Activated CD4-positive, alpha-beta T cell treated with anti-CD3 and anti-CD28 coated beads for 4 hours (primary cell): ENCODE measurements around the gene FSTL4.

Experiments used
- DNase-seq, 2 donors: peaks; one replicate each; pipeline ENCODE4 v3.0.0-alpha.2; 2020

FSTL4 gene

DNA sequence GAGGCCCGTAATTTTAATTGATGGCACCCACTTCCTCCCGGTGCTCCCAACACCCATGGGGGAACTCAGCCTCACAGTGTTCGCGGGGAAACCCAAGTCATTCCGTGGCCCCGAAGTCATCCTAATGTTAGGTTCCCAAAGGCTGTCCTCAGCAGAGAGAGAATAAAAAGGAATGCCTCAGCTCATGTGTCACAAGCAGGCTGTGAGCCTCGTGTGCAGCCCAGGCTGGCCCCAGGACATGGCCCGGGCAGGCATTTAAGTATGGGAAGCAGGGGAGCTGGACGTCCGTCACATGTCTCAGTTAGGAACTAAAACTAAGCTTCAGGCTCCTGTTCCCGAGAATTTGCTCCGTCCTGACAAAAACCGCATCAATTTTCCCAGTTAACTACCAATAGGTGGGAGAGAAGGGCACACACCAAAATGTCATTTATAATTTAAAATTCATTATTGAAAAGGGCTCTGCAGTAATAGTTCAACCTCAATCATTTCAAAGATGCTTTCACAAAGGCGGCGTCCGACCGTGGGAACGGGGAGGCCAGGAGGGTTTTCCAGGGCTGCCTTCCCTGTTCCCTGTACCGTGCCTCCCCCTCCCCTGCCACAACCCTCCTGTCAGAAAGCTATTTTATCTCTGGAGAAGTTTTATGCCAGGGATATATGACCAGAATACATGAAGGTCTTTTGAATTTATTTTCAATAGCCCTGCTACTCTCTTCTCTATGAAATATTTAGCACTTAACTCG is 137.3 kb downstream of the FSTL4 start:
- DNase-seq, result no peak

DNA sequence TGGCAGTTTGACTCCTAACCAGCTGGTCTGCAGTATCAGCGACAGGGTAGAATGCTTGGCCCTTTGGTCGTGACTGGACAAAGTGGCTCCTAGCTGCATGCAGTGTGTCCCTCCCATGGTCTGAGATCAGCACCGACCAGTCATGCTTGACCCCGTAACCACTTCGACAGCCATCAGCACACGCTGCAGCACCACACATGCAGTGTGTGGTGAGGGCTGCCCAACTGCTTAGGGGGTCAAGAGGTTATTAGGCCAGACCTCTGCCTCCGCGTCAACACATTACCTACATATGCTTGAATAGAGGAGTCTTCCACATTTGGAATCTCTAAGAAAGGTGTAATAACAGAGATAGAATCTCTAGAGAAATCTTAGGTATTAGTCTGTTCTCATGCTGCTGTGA is 139.1 kb downstream of the FSTL4 start:
- no peak for DNase-seq

DNA sequence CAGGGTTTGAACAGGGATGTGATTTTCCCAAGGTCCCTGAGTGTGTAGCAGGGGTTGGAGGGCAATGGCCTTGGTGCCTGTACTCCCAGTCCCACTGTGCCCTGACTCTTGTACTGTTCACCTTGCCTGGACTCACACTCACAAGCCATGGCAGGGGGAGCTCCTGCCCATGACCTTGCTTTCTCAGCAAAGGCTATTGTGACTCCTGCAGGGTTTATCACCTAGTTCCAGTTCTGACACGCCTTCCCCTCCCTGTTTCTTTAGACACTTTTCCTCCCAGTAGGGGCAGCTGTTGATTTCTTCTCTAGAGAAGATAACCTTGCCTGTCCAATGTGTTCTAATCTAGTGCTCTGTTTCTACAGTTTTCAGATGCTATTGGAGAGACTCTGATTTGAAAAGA is 139.5 kb downstream of the FSTL4 start:
- DNase-seq, result no peak

DNA sequence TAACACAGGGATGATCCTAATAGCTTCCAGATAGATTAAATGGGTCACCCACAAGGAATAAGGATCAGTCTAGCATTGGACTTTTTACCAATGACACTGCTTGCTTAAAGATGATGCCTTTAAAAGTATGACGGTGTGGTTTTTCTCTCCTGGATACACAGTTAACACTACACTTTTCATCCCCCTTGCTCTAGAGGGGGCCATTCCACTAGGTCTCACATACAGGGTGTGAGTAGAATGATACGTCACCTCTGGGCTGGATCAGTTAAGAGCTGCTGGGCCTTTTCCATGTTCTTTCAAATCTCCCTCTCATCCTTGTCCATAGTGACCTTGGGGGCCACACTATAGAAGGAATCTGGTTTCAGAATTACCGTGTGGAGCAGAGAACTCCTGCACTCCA is 140.6 kb downstream of the FSTL4 start:
- no peak for DNase-seq

DNA sequence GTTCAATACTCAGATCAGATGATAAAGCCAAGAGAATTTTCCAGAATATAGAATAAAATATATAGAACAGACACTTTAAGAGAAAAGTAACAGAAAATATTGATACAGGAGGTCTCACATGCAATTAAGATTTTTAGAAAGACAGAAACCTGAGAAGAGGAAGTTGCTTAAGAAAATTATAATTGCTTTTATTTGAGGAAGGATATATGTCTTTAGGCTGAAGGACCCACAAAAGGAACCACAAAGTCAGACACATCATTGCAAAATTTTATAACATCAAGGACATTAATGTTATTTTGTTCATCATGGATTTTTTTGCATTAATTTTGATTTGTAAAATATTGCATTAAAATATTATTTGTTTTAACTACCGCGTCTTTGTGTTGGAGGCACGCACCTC is 141.5 kb downstream of the FSTL4 start:
- no peak for DNase-seq

DNA sequence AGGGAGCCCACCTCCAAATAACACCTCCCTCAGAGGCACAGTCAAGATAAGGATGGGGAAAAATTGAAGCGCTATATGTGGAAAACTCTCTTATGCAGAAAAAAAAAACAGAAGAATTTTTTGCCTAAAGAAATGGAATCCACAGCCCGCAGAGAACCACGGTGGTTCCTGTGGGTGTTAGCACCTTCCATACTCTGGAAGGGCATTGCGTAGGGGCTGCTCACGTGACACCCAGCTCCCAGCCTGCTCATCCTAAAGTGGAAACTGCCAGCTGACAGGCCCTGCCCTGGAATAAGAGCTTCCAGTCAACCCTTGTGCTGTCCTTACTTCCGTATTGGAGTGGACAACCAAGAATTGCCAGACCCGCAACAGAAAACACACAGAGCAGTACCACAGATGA is 142.5 kb downstream of the FSTL4 start:
- no peak for DNase-seq

DNA sequence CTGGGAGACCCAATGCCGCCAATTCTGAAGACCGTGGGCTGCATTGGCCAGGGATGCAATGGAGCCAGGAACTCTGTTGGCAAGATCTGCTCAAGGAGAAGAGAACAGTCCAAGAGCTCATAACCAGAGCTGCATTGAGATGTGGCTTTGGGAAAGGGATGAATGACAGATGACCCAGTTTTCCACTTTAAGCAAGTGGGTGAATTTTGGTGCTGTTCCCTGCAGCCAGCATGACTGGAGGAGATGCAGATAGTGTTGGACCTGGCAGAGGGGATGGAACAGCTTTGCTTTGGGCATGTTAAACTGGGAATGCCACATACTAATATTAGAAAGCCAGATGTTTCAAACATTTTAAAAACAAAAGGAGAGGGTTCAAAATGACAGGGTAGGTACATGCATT is 143.1 kb downstream of the FSTL4 start:
- no peak for DNase-seq

DNA sequence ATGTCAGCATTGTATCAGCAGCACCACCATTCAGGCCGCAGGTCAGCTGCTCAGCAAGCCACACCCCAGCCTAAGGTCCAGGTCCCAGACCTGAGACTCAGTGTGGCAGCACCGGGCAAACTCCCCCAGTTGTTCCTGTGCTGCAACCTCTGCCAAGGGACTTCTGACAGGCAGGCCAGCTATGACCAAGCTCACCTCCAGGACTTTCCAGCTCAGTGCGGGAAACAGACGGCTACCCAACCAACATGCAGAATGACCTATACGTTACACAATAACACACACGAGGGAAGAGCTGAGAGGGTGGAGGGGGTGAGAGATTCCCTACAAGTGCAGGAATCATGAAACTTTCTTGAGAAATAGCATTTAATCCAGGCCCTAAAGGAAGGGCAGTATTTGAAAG is 143.7 kb downstream of the FSTL4 start:
- DNase-seq, result no peak

DNA sequence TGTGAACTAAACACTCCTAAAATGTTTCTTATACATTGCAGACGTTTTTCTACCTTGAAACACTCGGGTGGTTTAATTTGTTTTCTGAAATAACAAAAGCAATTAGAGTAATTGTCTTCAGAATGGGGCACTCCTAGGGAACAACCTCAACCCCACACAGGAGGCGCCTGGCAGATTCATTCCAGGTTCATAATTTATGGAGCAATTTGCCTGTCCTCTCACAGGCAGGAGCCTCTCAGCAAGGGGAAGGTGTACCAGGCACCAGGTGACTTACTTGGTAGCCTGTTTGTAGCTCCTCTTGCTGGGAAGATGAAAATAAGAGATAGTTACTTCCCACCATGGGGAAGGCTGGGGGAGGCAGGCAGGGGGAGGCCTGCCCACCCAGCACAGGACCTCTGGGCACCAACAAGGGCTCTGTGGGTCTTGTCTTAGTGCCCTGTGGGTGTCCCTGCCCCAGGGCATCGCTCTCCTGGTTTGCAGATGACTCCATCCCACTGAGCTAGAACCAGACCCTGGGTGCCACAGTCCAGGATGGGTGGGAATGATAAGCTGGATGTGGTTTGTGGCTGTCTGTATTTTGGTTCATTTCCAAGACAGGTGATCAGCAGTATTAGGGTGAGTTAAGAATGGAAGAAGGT is 144.4 kb downstream of the FSTL4 start:
- DNase-seq, result no peak

DNA sequence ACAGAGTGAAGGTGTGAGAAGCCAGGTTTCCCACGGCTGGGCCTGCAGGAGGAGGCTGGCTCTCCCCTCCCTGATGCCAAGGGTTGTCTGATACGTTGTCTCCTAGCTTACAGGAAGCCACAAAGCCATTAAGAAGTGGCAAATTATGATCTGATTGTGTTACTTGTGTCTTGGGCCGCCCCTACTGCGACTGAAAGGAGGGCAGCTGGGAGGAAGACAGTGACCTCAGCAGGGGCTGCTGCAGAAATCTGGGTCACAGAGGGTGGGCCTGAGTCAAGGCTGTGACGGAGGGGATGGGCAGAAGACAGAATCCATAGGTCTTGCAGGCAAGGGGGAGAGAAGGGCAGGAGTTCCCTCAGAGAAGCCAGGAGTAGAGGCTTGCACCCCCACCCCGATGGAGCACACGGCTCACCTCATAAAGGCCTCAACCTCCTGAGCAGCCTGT is 145.0 kb downstream of the FSTL4 start:
- no peak for DNase-seq

DNA sequence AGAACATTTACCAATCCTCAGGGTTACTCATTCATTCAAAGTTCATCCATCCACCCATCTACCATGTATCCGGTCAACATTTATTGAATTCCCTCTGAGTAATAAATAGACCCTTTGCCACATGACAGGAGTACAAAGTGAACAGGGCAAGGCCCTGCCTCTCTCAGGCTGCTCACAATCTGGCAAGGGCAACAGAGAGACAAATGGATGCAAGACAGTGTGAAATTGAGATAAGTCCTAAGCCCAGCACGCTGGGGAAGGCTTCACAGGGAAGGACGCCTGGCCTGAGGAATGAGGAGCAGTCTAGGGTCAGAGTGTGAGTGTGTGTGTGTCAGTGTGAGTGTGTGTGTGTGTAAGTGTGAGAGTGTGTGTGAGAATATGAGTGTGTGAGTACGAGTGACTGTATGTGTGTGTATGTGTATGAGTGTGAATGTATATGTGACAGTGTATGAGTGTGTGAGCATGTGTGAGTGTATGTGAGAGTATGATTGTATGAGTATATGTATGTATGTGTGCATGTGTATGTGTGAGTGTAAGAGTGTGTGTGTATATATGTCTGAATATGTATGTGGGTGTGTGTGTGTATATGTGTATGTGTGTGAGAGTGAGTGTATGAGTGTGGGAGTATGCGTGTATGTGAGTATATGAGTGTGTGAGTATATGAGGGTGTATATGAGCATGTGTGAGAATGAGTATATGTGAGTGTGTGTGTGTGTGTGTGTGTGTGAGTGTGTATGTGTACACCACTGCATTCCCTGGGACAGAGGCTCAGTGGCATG is 145.6 kb downstream of the FSTL4 start:
- no peak for DNase-seq

DNA sequence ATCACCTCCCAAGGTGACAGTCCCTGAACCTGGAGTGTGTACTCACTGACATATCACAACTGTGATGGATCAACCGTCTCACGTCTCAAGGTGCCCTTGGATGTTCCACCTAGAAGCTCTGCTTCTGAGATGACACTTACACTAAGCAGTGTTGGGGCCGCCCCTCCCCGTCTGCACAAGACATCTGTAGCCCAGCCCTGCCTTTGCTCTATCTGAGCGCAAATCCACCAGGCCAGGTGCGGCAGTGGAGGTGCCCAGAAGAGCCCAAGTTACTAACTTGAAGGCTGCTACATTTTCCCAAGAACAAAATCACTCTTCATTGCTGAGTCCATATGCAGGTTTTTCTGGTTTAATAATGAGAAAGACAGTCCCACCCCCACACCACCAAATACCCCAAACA is 148.3 kb downstream of the FSTL4 start:
- no peak for DNase-seq

DNA sequence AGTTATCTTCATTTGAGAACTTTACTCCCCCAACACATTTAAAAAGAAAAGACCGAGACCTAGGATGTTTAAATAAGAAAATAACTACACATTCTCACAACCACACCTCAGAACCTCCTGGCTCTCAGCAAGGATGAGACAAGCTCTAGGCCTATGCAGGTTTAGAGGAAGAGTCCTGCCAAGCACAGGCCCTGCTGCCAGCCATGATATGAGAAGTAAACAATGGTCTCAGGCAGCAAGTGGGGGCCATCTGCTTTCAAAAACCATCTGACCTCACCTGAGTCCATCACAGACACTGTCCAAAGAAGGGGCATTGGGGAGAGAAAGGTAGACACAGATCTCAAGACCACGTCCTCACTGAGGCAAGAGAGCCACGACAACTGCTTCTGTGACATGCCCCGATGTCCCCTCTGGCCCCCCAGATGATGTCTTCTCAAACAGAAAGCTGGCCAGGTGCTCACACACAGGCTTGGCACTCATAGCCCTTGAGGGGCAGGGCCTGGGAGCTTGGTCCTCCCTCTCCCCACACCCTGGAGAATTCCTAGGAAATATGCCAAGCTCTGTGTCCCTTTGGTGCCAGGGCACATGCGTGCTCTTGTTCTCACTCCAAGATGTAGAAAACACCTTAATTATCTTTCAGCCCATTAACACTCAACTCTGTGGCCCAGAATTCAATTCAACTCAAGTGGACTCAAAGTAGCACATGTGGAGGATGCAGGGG is 150.4 kb downstream of the FSTL4 start:
- no peak for DNase-seq

DNA sequence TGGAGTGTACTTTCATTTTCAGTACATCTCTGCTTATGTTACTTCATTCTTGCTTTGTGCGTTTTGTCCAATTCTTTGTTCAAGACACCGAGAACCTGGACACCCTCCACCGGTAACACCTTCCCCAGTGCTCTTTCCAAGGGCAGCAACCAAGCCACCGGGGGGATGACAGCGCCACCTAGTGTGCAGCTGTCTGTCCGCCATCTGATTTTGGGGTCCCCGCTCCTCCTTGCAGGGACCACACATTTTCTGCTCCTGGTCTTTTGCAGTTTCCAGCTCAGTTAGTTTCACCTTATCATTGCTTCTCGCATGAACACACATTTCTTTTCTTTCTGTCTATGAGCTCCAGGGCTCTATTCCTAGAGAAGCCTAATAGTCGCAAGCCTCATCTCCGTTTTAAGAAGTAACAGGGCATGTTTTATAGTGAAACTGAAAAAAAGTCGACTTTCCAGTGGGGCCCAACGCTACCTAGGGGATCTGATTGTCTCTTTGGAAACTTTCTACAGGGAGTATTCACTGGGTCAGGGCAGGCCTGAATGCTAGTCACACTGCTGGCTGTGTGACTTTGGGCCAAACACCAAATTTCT is 152.1 kb downstream of the FSTL4 start:
- peak in 1 of 2 donors; percentile 9 for DNase-seq

DNA sequence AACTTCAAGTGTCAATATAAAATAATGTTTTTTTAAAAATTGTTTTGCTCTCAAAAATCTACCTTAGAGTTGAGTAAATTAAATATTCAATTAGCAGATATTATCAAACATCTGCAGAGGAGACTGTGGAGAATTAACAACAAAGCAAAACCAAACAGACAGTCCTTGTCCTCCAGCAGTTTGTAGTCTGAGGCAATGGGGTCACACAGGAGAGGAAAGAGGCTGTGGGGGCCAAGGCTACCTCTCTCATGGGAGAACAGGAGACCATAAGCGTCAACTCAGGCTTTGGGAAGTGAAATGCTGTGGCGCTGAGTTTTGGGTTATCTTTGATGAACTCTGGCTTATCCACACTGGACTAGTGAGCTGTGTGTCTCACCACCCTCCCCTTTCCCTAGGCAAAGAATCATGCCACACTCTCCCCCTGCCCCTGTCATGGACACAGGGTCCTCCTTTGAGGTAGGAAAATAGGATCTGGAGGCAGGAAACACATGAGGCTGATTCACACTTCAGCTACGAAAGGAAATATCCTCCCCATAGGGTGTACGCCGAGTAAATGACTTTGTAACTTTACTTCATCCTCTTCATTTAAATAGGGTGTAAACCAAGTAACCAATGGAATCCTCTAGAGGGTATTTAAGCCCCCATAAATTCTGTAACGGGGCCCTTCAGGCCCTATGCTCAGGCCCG is 152.7 kb downstream of the FSTL4 start:
- no peak for DNase-seq

DNA sequence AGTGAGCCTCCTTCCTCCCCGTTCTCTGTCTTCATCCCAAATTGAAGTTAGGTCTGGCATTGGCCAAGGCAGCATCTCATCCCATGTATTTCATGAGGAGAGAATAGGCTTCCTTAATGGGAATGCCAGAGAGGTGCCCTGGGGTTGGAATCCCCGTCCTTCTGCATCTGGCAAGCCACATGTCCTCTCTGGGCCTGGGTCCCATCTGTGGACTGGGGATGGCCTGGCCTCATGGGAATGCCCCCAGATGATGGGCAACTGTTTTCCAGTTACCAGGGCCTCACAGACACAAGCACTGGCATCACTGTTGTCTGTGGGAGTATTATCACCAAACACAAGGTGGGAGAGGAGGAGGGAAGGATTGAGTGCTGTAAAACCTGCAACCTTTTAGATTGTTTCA is 153.9 kb downstream of the FSTL4 start:
- DNase-seq, result no peak

DNA sequence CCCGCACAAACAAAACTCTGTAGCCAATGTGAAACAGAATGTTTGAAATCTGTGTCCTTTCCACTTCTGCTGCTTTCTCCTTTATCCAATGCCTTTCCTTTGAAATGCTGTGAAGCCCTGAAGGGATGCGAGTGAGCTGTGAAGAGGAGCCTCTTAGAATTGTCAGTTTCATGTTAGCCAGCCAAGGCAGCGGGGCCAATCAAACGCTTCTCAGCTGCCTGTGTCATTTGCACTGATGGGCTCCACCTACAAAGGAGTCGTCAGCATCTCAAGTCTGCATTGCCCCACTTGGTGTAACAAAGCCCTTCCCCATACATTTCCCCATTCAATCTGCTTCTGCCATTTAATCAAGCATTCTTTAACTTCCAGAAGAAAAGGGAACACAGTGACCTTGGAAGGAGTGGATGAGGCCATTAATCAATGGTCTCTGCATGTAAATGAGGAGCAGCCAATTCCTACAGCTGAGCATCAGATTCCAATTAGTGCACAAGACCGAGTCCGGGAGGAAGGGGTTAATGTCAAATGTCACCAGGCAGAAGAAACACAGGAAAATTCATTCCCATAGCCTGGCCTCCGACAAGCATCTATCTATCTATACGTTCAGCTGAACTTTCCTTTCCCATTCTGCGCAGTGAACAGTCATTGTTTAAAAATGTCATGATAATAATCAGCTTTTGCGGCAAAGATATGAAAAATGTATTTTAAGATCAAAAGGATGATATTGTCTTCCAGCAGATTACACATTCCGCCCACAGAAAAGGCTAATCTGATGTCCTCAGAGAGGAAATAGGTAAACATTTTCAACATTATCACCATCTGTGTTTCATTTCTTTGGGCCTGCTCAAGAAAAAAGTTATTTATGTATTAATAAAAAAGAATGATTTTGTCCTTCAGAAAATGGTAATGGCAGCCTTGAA is 154.6 kb downstream of the FSTL4 start:
- DNase-seq, result no peak

DNA sequence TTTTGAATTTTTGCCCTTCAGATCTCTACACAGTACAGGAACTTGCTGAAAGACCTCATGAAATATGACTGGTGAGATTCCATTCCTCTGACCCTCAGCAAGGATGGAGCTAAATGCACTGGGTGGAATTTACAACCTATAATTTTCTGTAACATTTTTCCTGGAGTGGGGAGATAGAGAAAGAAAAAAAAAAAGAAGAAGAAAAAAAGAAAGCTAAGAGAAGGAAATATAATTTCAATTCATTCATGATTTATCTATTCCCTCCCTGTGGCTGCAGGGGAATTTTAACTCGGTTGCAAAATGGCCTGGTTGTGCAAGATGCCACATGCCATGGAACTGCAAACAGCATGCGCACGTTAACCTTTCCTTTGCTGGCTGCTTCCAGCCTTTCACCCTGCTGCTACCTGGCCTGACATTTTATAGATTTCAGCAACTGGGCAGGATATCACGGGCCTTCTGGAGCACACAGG is 155.4 kb downstream of the FSTL4 start:
- DNase-seq, result no peak

DNA sequence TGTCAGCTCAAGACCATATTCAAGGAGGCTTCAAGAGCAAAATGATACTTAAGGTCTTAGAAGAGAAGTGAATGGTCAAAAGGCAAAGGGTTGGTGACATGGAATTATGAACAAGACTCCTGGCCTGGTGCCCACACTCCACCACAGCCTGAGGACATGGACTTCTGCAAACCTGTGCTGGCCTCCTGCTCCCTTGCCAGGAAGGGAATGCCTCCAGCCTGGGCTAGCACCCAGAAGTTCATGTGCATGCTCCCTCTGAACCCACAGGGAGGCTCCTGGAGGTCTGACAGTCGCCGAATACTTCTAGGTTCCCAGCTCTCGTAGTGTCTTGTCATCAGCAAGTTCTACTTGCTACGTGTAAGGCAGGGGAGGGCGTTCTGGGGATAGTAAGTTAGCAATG is 156.7 kb downstream of the FSTL4 start:
- no peak for DNase-seq

DNA sequence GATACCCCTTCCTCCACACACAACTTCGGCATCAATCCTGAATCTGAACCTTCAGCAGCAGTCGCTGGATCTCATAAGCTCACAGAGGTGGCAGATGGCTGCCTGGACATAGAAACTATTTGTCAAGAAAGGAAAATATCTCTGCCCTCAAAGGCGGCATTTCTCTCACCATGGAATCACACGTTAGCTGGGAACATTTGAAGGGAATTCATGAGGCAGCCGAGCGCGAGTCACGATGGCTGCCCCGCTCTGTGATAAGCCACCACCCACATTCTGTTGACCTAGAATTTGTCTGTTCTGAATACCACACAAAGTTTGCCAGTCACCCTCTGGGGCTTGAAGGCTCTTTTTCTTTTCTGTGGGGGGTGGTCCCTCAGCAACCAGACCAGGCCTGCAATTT is 157.9 kb downstream of the FSTL4 start:
- DNase-seq, result no peak

DNA sequence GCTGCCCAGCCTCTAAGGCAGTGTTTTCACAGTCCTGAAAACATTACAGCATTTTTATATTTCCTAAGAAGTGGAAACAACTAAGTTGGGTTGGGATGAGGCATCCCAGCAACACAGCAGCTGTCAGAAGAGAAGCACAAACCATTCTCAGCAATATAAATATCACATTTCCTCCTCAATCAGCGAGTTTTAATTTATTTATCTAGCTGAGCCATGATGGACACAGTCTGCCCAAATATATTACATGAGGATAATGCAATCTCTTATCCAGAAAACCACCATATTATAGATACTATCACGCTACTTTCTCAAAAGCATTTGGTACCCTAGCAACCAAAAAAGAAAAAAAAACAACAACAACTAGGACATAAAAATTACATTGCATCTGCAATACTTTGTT is 158.5 kb downstream of the FSTL4 start:
- DNase-seq, result no peak
